Measurements from ENCODE around the gene PRKN. TPM values are rescaled to one million over a fixed set of nuclear protein-coding genes. Genes with fewer than 3 reads are reported as not detected.

Gene PRKN
- total RNA-seq, 1 experiment from 2014 or later: 2.0 TPM

DNA sequence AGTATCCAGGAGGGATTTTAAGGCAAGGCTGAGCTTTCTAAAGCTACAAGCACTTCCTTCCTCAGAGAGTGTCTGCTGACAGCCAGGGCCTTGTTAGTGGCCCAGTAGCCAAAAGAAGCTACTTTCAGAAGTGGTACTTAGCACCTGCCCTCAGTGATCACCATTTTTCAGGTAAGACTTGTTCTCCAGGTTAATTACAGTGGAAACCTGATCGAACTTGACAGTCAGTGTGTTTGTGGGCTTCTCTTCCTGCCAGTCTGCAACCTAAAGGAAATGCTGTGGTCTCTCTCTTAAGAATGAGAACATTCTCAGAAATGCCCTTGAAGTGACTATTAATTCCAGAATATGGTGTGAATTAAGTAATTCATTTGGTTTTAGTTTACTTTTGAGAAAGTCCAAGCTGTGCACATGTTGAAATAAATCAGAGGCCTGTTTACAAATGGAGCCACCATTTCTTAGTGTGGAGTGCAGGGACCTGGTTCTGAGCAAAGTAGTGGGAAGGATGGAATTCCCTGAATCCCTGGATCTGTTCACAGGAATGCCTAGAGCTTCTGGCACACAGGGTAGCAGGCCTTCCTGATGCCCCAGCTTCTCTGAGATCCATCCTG lies 1268.5 kb downstream of the PRKN start:
- Histone ChIP-seq H3K4me1 (ENCODE audit: insufficient read depth, low read length) (no peaks in the 10 kb centered on the region), H3K79me2 (ENCODE audit: insufficient read depth, low read length) (no peaks in the 10 kb centered on the region), H2BK120ac (ENCODE audit: low read depth, low read length, poor library complexity, severe bottlenecking) (no peak overlapping the region), H3K23me2 (ENCODE audit: insufficient read length, low read depth, low read length, poor library complexity, severe bottlenecking) (no peaks in the 10 kb centered on the region), H2BK5ac (ENCODE audit: insufficient read length, low read length) (no peak overlapping the region), H2BK20ac (ENCODE audit: low read depth, low read length, poor library complexity, severe bottlenecking) (no peak overlapping the region), H3K4me2 (ENCODE audit: insufficient read depth, insufficient read length, low read length) (no peak overlapping the region), H3K9me3 (ENCODE audit: control insufficient read depth, low read depth, low read length) (no peaks in the 10 kb centered on the region), H3T11ph (ENCODE audit: low read length) (no peak overlapping the region), H3K27me3 (ENCODE audit: insufficient read depth, low read length) (no peaks in the 10 kb centered on the region), H3K9ac (ENCODE audit: extremely low read depth, insufficient read length, low read length) (no peak overlapping the region), H3K27ac (ENCODE audit: insufficient read length, low read depth, low read length) (no peak overlapping the region), H3K18ac (ENCODE audit: insufficient read length, low read depth, low read length) (no peak overlapping the region), H3K56ac (ENCODE audit: insufficient read length, low read depth, low read length) (no peak overlapping the region), H4K91ac (ENCODE audit: insufficient read length, low read depth, low read length) (no peak overlapping the region), H3K79me1 (ENCODE audit: insufficient read depth, low read depth, low read length, poor library complexity, severe bottlenecking) (no peaks in the 10 kb centered on the region), H2BK12ac (ENCODE audit: insufficient read length, low read depth, low read length) (no peak overlapping the region), H3K4ac (ENCODE audit: low read depth, low read length) (no peak overlapping the region), H2AK5ac (ENCODE audit: insufficient read length, low read length) (no peak overlapping the region), H3K14ac (ENCODE audit: insufficient read depth, low read length) (no peak overlapping the region), H4K8ac (replicated peaks; ENCODE audit: insufficient read length, low read depth, low read length) (no peak overlapping the region), H2AFZ (ENCODE audit: low read length) (no peak overlapping the region), H4K5ac (ENCODE audit: insufficient read length, low read depth, low read length) (no peak overlapping the region), H2BK15ac (ENCODE audit: low read depth, low read length) (no peak overlapping the region), H3K23ac (ENCODE audit: insufficient read length, low read depth, low read length) (no peak overlapping the region), H4K20me1 (ENCODE audit: control insufficient read depth, insufficient read depth, insufficient read length) (no peaks in the 10 kb centered on the region)
- H3K27me3 Mint-ChIP-seq (ENCODE audit: low read depth): 0 out of 2 replicates have a peak, but pooled peaks cover 2% of the 10 kb centered on the region
- H3K4me1 Mint-ChIP-seq: peaks cover 0 to 2% of the 10 kb centered on the region in 2 experiments; a peak in 1 of 4 replicates
- H3K27ac Mint-ChIP-seq: no peak overlapping the region
- no peaks in the 10 kb centered on the region; a peak in 1 of 5 replicates for H3K9me3 Mint-ChIP-seq
- WGBS (ENCODE audit: extremely low coverage, insufficient read length, low lambda C conversion rate): no CpG with 5 or more reads among the region's 1 CpG
- TF ChIP-seq, protein P1, sequence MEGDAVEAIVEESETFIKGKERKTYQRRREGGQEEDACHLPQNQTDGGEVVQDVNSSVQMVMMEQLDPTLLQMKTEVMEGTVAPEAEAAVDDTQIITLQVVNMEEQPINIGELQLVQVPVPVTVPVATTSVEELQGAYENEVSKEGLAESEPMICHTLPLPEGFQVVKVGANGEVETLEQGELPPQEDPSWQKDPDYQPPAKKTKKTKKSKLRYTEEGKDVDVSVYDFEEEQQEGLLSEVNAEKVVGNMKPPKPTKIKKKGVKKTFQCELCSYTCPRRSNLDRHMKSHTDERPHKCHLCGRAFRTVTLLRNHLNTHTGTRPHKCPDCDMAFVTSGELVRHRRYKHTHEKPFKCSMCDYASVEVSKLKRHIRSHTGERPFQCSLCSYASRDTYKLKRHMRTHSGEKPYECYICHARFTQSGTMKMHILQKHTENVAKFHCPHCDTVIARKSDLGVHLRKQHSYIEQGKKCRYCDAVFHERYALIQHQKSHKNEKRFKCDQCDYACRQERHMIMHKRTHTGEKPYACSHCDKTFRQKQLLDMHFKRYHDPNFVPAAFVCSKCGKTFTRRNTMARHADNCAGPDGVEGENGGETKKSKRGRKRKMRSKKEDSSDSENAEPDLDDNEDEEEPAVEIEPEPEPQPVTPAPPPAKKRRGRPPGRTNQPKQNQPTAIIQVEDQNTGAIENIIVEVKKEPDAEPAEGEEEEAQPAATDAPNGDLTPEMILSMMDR (conservative IDR thresholded peaks at IDR 0.05): no peak
- no peak for DNase-seq
- no peak overlapping the region for H3K4me3 Mint-ChIP-seq
- H3K36me3 Mint-ChIP-seq (ENCODE audit: insufficient read depth in 1 of 3, low read depth in 3 of 3): no peaks in the 10 kb centered on the region
